GM21360 (cell line): ENCODE data around the gene CYB561D2.

Experiments
- ATAC-seq: cut with Tn5 transposase; IDR thresholded peaks from one replicate; pipeline ENCODE4 v1.9.1; 2021; ENCODE audit warnings: mild to moderate bottlenecking, moderate library complexity; ENCODE audit not compliant: unreplicated experiment

CYB561D2 gene

GRCh38 chr3:50323092-50323600, 27.5 kb upstream of the CYB561D2 start:
- ATAC-seq, result no peak

- ATAC-seq, result no peak
These were observed 27.0 kb upstream of the CYB561D2 start for GRCh38 chr3:50323614-50324199.

GRCh38 chr3:50324351-50325112, 26.1 kb upstream of the CYB561D2 start:
- no peak for ATAC-seq

- ATAC-seq, result no peak
These were observed 25.6 kb upstream of the CYB561D2 start for GRCh38 chr3:50325113-50325480.

- no peak for ATAC-seq
These were observed 25.0 kb upstream of the CYB561D2 start for GRCh38 chr3:50325497-50326181.

- no peak for ATAC-seq
These were observed 24.5 kb upstream of the CYB561D2 start for GRCh38 chr3:50326182-50326541.

GRCh38 chr3:50327129-50327528, 23.5 kb upstream of the CYB561D2 start:
- ATAC-seq, result no peak

GRCh38 chr3:50327943-50328691, 22.5 kb upstream of the CYB561D2 start, which contains the start of gene TUSC2:
TUSC2 (minus strand) TSS chr3:50328223; CDS start chr3:50328099, 124 bp downstream.
- peak; percentile 77 for ATAC-seq

- no peak for ATAC-seq
These were observed 20.3 kb upstream of the CYB561D2 start for GRCh38 chr3:50330330-50330729.

- no peak for ATAC-seq
These were observed 19.2 kb upstream of the CYB561D2 start for GRCh38 chr3:50331364-50331907.

- ATAC-seq, result no peak
These were observed 16.8 kb upstream of the CYB561D2 start for GRCh38 chr3:50333744-50334328.

GRCh38 chr3:50334339-50335075, 16.2 kb upstream of the CYB561D2 start:
- ATAC-seq, result no peak

GRCh38 chr3:50336452-50337174, 14.0 kb upstream of the CYB561D2 start:
- ATAC-seq, result peak; percentile 32

- ATAC-seq, result peak; percentile 70
These were observed 13.3 kb upstream of the CYB561D2 start for GRCh38 chr3:50337175-50337861.

- ATAC-seq, result no peak
These were observed 11.7 kb upstream of the CYB561D2 start for GRCh38 chr3:50338965-50339364.

- ATAC-seq, result no peak
These were observed 11.0 kb upstream of the CYB561D2 start for GRCh38 chr3:50339485-50340146.

GRCh38 chr3:50340147-50340447, 10.6 kb upstream of the CYB561D2 start:
- ATAC-seq, result no peak
